ENCODE results near the gene TPTE2. TPM values are rescaled to one million over a fixed set of nuclear protein-coding genes. Genes with fewer than 3 reads are reported as not detected.
A peak's percentile ranks its signal among the peaks of the same experiment; 100 is the strongest.

Gene TPTE2
- total and polyA plus RNA-seq, 9 of the 15 experiments (the other 6 are each of a cell fraction or from before 2014, with no cell fraction given), result not detected

- H3K27me3 ChIP-seq (ENCODE audit: control insufficient read depth in 2 of 2, insufficient read depth in 2 of 2, low read length in 2 of 2), result no peaks in the 10 kb centered on the region
- FAIRE-seq (no peak), DNase-seq (ENCODE audit: extremely low read depth in 1 of 4, low spot score in 3 of 4) (peak; percentile 42 to 63 (median 54)), ATAC-seq (peak; percentile 85)
- ChIA-PET CTCF (ENCODE audit: low intra/inter-chr PET ratio) (no interaction called here), POLR2A (interaction anchor here (0.9 to 1.0 kb wide), 2 partner anchors 12 to 32 kb away, joined by 3 to 4 read pairs; partner anchors contain the start of gene MPHOSPH8)
- peak overlapping the region; percentile 68 for H3K27ac ChIP-seq (ENCODE audit: extremely low read depth, low read depth, low read length)
- 27% methylated on average over 29 of the region's 108 CpGs for WGBS (ENCODE audit: insufficient coverage, low coverage, missing lambda C conversion rate)
- in situ Hi-C loops (cut with MboI) (no loop called here), intact Hi-C loops (cut with micrococcal nuclease) (no loop called here)
- no peaks in the 10 kb centered on the region for H3K9me1 ChIP-seq (ENCODE audit: control insufficient read depth, insufficient read depth, low read length)
- peak overlapping the region; percentile 61 to 91 for H3K9ac ChIP-seq (ENCODE audit: insufficient read depth in 1 of 2, low read depth in 2 of 2, low read length in 2 of 2)
- peaks cover 0 to 10% of the 10 kb centered on the region in 2 experiments; a peak in 3 of 5 replicates for H3K4me1 ChIP-seq (replicated peaks in 1 of 2; ENCODE audit: control insufficient read depth in 2 of 2, insufficient read depth in 2 of 2, low read length in 2 of 2)
- H3K79me2 ChIP-seq (ENCODE audit: control insufficient read depth, insufficient read depth, low read length), result peaks cover 35% of the 10 kb centered on the region
- no TSS peak for BruUV-seq (replicated peaks)
- peak overlapping the region; percentile 76; the same call in 1 of the 2 replicates for H2AFZ ChIP-seq (ENCODE audit: low read depth, low read length)
- peak overlapping the region; percentile 49 for H3K4me3 ChIP-seq
- peaks cover 3% of the 10 kb centered on the region; the same call in 1 of the 2 replicates for H3K9me3 ChIP-seq (replicated peaks; ENCODE audit: control insufficient read depth, insufficient read depth, low read depth, low read length)
- peak overlapping the region; percentile 63; the same call in 1 of the 2 replicates for H3K4me2 ChIP-seq (ENCODE audit: insufficient read depth, low read length)
- peaks cover 4% of the 10 kb centered on the region; the same call in 2 of the 3 replicates for H3K36me3 ChIP-seq (ENCODE audit: control insufficient read depth, insufficient read depth, low read length)
- no peaks in the 10 kb centered on the region for H4K20me1 ChIP-seq (replicated peaks; ENCODE audit: control insufficient read depth, insufficient read depth, low read length)
- TF ChIP-seq GTF2E2 (tag; IDR thresholded peaks at IDR 0.05) (no peak), HNRNPL (IDR thresholded peaks at IDR 0.05; ENCODE audit: low read depth, low read length) (0 out of 2 replicates have a peak, but pooled peaks have one; percentile 46), EHMT2 (IDR thresholded peaks at IDR 0.05) (no peak), POLR2G (IDR thresholded peaks at IDR 0.05; ENCODE audit: low read depth, low read length) (peak; percentile 88), RB1 (IDR thresholded peaks at IDR 0.05; ENCODE audit: low read depth) (0 out of 2 replicates have a peak, but pooled peaks have one; percentile 10), BHLHE40 (IDR thresholded peaks at IDR 0.05; ENCODE audit: low read length) (no peak), GABPB1 (CRISPR knock-in tag; IDR thresholded peaks at IDR 0.05) (peak; percentile 17; the same call in 1 of the 2 replicates), GATAD2B (IDR thresholded peaks at IDR 0.05; ENCODE audit: borderline replicate concordance) (no peak), RBM17 (IDR thresholded peaks at IDR 0.05; ENCODE audit: borderline replicate concordance, low read depth, low read length) (no peak), TAF1 (IDR thresholded peaks at IDR 0.05; ENCODE audit: control insufficient read depth, extremely low read depth, insufficient read depth, low read length, severe bottlenecking) (peak; percentile 41), ZNF24 (IDR thresholded peaks at IDR 0.05) (no peak), SPI1 (IDR thresholded peaks at IDR 0.05; ENCODE audit: borderline replicate concordance, low read depth, low read length) (0 out of 2 replicates have a peak, but pooled peaks have one; percentile 41), CXXC5 (CRISPR knock-in tag; IDR thresholded peaks at IDR 0.05) (peak; percentile 55), ZNF12 (CRISPR knock-in tag; IDR thresholded peaks at IDR 0.05) (no peak)
- TF ChIP-seq, protein P1, sequence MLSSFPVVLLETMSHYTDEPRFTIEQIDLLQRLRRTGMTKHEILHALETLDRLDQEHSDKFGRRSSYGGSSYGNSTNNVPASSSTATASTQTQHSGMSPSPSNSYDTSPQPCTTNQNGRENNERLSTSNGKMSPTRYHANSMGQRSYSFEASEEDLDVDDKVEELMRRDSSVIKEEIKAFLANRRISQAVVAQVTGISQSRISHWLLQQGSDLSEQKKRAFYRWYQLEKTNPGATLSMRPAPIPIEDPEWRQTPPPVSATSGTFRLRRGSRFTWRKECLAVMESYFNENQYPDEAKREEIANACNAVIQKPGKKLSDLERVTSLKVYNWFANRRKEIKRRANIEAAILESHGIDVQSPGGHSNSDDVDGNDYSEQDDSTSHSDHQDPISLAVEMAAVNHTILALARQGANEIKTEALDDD (IDR thresholded peaks at IDR 0.05), result no peak
- TF ChIP-seq, protein P2, sequence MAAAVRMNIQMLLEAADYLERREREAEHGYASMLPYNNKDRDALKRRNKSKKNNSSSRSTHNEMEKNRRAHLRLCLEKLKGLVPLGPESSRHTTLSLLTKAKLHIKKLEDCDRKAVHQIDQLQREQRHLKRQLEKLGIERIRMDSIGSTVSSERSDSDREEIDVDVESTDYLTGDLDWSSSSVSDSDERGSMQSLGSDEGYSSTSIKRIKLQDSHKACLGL (CRISPR knock-in tag; IDR thresholded peaks at IDR 0.05; ENCODE audit: borderline replicate concordance, poor library complexity, severe bottlenecking), result no peak
- TF ChIP-seq, protein P3, sequence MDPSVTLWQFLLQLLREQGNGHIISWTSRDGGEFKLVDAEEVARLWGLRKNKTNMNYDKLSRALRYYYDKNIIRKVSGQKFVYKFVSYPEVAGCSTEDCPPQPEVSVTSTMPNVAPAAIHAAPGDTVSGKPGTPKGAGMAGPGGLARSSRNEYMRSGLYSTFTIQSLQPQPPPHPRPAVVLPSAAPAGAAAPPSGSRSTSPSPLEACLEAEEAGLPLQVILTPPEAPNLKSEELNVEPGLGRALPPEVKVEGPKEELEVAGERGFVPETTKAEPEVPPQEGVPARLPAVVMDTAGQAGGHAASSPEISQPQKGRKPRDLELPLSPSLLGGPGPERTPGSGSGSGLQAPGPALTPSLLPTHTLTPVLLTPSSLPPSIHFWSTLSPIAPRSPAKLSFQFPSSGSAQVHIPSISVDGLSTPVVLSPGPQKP (CRISPR knock-in tag; IDR thresholded peaks at IDR 0.05), result no peak
- TF ChIP-seq, protein P4, sequence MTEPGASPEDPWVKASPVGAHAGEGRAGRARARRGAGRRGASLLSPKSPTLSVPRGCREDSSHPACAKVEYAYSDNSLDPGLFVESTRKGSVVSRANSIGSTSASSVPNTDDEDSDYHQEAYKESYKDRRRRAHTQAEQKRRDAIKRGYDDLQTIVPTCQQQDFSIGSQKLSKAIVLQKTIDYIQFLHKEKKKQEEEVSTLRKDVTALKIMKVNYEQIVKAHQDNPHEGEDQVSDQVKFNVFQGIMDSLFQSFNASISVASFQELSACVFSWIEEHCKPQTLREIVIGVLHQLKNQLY (CRISPR knock-in tag; conservative IDR thresholded peaks at IDR 0.05), result no peak
These were observed 40.7 kb upstream of the TPTE2 start for GRCh38 chr13:19601749-19602725.

Data from K562 (cell line).